SK-N-SH (cell line): ENCODE measurements around the gene BBS9.

Experiments
- EP300 ChIP-seq, 2 experiments: IDR thresholded peaks; 2 replicates each; pipeline versions ENCODE4 v1.4.0 to v1.6.1; 2012; ENCODE audit warnings: borderline replicate concordance in 1 of 2, low read depth in 1 of 2, low read length in 1 of 2
- GABPA ChIP-seq: IDR thresholded peaks from 2 replicates; pipeline ENCODE4 v1.4.0; 2012; ENCODE audit warnings: low read depth, mild to moderate bottlenecking
- RCOR1 ChIP-seq: fragments of 150-350 bp; IDR thresholded peaks from 2 replicates; pipeline ENCODE4 v1.6.1; 2017; ENCODE audit warnings: antibody characterized with exemption, low read length
- TEAD4 ChIP-seq: IDR thresholded peaks from 2 replicates; pipeline ENCODE4 v1.4.0; 2012; ENCODE audit warnings: mild to moderate bottlenecking, borderline replicate concordance; ENCODE audit not compliant: insufficient read depth
- TF ChIP-seq, protein P1 (sequence below): IDR thresholded peaks from 2 replicates; pipeline ENCODE4 v1.6.1; 2012; ENCODE audit warnings: mild to moderate bottlenecking, low read depth, low read length, moderate library complexity

DNA sequence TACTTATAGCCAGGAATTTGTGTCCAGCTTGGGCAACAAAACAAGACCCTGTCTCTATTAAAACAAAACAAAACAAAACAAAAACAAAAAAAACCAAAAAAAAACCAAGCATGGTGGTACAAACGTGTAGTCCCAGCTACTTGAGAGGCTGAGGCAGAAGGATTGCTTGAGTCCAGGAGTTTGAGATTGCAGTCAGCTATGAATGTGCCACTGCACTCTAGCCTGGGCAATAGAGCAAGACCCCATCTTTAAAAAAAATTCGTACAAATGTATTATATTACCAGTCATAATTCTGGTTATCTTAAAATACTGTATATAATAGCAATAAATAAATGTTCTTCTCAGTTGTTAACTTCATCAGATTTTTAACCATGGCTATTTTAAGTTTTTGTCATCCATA is 2.3 kb upstream of the BBS9 start:
- TF ChIP-seq EP300 (IDR thresholded peaks at IDR 0.05; ENCODE audit: borderline replicate concordance in 1 of 2, low read depth in 1 of 2, low read length in 1 of 2) (no peak), GABPA (no peak), TEAD4 (no peak), RCOR1 (no peak)
- TF ChIP-seq, protein P1, sequence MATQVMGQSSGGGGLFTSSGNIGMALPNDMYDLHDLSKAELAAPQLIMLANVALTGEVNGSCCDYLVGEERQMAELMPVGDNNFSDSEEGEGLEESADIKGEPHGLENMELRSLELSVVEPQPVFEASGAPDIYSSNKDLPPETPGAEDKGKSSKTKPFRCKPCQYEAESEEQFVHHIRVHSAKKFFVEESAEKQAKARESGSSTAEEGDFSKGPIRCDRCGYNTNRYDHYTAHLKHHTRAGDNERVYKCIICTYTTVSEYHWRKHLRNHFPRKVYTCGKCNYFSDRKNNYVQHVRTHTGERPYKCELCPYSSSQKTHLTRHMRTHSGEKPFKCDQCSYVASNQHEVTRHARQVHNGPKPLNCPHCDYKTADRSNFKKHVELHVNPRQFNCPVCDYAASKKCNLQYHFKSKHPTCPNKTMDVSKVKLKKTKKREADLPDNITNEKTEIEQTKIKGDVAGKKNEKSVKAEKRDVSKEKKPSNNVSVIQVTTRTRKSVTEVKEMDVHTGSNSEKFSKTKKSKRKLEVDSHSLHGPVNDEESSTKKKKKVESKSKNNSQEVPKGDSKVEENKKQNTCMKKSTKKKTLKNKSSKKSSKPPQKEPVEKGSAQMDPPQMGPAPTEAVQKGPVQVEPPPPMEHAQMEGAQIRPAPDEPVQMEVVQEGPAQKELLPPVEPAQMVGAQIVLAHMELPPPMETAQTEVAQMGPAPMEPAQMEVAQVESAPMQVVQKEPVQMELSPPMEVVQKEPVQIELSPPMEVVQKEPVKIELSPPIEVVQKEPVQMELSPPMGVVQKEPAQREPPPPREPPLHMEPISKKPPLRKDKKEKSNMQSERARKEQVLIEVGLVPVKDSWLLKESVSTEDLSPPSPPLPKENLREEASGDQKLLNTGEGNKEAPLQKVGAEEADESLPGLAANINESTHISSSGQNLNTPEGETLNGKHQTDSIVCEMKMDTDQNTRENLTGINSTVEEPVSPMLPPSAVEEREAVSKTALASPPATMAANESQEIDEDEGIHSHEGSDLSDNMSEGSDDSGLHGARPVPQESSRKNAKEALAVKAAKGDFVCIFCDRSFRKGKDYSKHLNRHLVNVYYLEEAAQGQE, result no peak
